Astrocyte (in vitro differentiated cells and primary cell): ENCODE measurements around the gene GPR6.

ENCODE experiments used
- EZH2 ChIP-seq: IDR thresholded peaks from 2 replicates; pipeline ENCODE4 v1.6.1; 2012; ENCODE audit warnings: mild to moderate bottlenecking, low read length, inconsistent platforms; ENCODE audit not compliant: insufficient read depth
- TF ChIP-seq, protein P1 (sequence below): IDR thresholded peaks from 2 replicates; pipeline ENCODE4 v1.5.1; 2011; ENCODE audit warnings: low read depth, mild to moderate bottlenecking, inconsistent platforms, low read length, moderate library complexity; ENCODE audit not compliant: insufficient read depth

DNA sequence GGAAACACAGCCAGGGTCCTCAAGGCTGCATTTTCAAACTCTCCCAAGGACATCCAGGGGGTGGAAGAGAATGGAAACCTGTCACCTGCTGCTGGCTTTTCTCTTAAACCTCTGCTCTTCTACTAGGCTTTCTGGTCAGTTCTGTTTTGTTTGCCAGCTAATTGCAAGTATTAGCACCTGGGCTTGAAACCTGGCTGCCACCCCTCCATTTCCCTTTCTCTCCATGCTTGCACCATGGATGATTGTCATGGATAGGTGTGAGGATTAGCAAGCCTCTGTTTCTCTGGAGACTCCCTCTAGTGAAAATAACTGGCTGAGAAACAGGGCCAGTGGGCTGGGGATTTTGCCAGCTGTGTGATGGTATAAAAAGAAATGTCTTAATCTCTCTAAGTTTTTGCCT is 33.0 kb upstream of the GPR6 start:
- TF ChIP-seq, protein P1, sequence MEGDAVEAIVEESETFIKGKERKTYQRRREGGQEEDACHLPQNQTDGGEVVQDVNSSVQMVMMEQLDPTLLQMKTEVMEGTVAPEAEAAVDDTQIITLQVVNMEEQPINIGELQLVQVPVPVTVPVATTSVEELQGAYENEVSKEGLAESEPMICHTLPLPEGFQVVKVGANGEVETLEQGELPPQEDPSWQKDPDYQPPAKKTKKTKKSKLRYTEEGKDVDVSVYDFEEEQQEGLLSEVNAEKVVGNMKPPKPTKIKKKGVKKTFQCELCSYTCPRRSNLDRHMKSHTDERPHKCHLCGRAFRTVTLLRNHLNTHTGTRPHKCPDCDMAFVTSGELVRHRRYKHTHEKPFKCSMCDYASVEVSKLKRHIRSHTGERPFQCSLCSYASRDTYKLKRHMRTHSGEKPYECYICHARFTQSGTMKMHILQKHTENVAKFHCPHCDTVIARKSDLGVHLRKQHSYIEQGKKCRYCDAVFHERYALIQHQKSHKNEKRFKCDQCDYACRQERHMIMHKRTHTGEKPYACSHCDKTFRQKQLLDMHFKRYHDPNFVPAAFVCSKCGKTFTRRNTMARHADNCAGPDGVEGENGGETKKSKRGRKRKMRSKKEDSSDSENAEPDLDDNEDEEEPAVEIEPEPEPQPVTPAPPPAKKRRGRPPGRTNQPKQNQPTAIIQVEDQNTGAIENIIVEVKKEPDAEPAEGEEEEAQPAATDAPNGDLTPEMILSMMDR, result no peak
- no peak for TF ChIP-seq EZH2
